LNCAP (cell line): ENCODE data around the gene R3HDML.

Experiments used
- CTCF ChIP-seq: fragments of 450-650 bp; IDR thresholded peaks from 2 replicates; pipeline ENCODE4 v1.5.1; 2017; ENCODE audit warnings: mild to moderate bottlenecking

R3HDML gene

DNA sequence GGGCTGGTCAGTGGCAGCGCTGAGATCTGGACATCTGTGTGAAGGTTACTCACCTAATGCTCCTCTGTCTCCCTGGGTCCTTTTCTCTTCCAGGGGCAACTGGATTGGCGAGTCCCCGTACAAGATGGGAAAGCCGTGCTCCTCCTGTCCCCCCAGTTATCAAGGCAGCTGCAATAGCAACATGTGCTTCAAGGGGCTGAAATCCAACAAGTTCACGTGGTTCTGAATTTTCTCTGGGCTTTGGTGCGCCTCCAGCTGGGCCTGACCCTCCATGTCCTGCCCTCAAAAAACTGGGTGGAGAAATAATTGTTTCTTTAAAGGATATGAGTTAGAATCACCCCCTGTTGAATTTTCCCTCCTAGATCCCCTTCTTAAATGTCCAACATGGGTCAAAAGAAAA is 13.7 kb downstream of the R3HDML start:
- TF ChIP-seq CTCF = no peak

GRCh38 chr20:44354979-44355497 is 18.2 kb downstream of the R3HDML start:
- TF ChIP-seq CTCF = no peak

GRCh38 chr20:44355498-44356352 is 18.9 kb downstream of the R3HDML start, which contains the start of gene HNF4A:
TSS of gene HNF4A (plus strand) at chr20:44355699. CDS start at chr20:44355805, 106 bp downstream.
- no peak for TF ChIP-seq CTCF

DNA sequence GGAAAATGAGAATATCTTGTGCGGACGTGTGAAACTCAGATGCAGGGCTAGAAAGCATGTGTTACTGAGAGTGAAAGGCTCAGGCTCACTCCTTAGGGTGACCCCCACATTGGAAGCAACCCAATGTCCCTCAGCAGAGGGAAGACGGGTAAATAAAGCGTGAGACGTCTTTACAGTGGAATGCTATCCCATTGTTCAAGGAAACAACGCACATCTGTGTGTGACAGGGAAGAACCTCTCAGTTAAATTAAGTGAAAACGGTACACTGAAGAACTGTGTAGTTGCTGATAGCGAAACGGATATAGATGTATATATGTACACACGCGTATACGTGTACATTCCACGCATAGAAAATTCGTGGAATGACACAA is 19.5 kb downstream of the R3HDML start:
- no peak for TF ChIP-seq CTCF

DNA sequence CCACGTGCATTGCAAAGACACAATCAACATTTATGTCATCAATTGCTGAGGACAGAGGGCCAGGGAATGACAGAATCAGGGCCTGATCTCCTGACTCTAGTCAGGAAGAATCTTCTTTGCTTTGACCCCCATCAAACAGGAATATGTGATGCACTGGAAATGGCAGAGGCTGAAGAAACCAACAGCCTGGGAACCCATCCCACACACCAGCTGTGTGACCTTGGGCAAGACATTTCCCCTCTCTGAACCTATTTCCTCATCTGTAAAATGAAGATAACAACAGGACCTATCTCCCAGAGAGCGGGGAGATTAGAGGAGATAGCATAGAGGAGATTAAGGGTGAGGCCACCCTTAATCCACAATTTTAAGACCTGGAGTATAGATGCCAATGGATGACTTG is 20.2 kb downstream of the R3HDML start:
- no peak for TF ChIP-seq CTCF

DNA sequence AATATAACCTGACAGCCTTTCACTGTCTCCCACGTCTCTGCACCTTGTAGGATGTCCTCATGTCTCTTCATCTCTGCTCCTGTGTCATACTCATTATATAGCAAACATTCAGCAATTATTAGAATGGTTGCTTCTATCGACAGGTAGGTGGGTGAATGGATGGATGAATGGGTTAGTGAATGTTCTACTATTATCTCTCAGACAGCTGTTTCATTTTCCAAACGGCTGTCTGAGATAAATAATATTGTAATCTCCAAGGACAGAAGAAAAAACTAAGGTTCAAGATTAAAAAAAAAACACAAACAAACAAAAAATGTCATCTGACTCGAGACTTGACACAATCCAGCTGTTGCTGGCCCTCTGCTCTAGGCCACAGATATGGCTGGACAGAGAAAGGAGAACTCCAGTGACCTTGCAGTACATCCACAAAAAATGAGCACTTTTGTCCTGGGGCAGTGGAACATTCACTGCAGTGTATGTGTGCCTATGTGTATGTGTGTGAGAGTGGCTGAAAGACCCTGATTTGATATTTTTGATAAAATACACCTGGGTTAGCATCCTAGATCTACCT is 20.8 kb downstream of the R3HDML start:
- TF ChIP-seq CTCF = no peak

GRCh38 chr20:44358776-44359175 is 21.9 kb downstream of the R3HDML start:
- no peak for TF ChIP-seq CTCF
